Kidney capillary endothelial cell (primary cell): ENCODE measurements around the gene DOCK2.
A peak's percentile ranks its signal among the peaks of the same experiment; 100 is the strongest.
"Not testable (repeated sequence)": the region's sequence is repeated elsewhere in the genome, so short reads cannot be mapped to it uniquely, and the experiment has no call there.

Experiments
- DNase-seq: peaks from one replicate; pipeline ENCODE4 v3.0.0-alpha.2; 2018; ENCODE audit warnings: low spot score

Gene DOCK2

GRCh38 chr5:169641253-169641652 is 4.2 kb downstream of the DOCK2 start:
- no peak for DNase-seq

- DNase-seq, result no peak
Measured at GRCh38 chr5:169646856-169647255, 9.8 kb downstream of the DOCK2 start.

DNA sequence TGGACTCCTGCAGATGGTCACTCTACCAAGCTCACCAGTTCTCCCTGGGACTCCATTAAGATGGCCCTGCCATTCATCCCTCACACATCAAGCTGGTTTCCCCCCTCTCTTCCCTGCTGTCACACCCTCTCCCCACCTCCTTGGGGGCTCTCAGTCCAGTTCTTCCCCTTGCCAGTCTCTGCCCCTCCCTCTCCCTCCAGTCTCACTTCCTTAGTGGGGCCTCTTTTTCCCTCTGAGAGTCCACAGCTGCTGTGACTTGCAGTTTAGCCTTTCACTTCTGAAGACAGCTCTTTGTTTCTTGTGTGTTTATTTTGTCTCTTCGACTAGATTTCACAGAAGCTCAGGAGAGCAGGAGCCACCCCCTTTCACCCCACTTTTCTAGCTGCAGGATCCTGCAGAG is 10.5 kb downstream of the DOCK2 start:
- no peak for DNase-seq

DNA sequence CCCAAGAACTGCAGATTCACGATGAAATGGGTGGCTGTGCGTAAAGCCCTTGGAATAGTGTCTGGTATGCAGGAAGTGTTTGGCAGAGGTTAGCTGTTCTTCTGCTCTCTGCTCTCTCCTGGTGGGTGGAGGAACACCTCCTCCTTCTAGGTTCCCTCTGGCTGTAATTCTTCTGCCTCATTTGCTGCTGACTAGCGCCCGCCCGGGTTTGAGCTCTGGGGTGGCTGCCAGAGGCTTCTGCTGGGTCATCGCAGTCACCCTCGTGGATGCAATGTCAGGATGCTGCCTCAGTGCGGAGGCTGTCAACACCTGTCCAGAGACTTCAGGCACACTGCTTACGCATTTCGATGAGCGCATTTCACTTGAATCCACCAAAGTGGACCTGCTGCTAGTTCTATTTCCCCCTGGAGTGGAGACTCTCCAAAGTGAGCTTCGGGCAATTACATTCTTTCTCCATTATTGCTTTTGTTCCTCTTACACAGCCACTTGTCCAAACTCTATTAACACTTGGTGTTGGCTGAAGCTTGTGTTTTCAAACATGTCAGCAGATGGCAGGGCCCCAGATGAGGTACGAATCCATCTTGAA is 11.7 kb downstream of the DOCK2 start:
- DNase-seq, result no peak

GRCh38 chr5:169649486-169649885 is 12.4 kb downstream of the DOCK2 start:
- DNase-seq, result no peak

- peak; percentile 43 for DNase-seq
Measured at GRCh38 chr5:169650701-169651331, 13.7 kb downstream of the DOCK2 start.

- DNase-seq, result no peak
Measured at GRCh38 chr5:169651526-169651925, 14.5 kb downstream of the DOCK2 start.

DNA sequence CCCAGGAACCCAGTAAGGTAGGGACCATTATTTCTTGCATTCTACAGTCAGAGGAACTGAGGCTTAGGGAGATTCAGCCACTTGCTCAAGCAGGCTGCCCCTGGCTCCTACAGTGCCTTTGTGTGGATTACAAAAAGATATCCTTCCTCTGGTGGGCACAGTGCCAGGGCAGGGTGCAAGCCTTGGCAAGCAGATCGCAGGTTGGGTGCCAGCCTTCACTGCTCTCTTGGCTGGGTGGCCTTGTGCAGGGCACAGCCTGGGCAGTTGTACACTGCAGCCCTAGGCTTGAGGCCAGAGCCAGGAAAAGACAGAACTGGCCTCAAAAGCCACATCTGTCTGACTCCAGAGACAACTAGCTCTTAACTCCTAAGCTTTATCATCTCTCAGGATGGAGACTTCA is 15.0 kb downstream of the DOCK2 start:
- no peak for DNase-seq

- DNase-seq, result no peak
Measured at GRCh38 chr5:169653091-169653490, 16.0 kb downstream of the DOCK2 start.

- no peak for DNase-seq
Measured at GRCh38 chr5:169655353-169655752, 18.3 kb downstream of the DOCK2 start.

DNA sequence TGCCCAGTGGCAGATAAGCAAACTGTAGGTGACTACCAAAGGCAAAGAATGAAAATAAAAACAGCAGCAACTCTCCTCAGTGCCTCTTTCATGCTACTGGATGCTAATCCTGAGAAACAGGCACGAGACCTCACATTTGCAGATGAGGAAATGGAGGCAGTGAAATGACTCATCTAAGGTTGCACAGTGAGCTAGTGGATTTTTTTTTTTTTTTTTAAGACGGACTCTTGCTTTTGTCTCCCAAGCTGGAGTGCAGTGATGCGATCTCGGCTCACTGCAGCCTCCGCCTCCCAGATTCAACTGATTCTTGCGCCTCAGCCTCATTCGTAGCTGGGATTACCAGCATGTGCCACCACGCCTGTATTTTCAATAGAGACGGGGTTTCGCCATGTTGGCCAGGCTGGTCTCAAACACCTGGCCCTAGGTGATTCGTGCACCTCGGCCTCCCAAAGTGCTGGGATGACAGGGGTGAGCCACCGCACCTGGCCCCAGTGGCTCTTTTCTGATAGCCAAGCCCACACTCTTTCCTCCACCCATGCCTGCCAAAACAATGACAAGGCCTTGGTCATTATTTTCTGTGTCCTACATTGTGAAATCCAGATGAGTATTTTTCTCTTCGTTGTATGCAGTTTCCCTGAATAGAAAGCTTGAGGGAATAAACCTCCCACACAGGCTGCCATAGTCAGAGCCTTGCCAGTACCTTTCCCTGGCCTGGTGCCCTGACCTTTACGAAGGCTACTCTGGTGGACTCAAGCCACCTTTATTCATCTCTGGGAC is 19.2 kb downstream of the DOCK2 start:
- no peak for DNase-seq

DNA sequence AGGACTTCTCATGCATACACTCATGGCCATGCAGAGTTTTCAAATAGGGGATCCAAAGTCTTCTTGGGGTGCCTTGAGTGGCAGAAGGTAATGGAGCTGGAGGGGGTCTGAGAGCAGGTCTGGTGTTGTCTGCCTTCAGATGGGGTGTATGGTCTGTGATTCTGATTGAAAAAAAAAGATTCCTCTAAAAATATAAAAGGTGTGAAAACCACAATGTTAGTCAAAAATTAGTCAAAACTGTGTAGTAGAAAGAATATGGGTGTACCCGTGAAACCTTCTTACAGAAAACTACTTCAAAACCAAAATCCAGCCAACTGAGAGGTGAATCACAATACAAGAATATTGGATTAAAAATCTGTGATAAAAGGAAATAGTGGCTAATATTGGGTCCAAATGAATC is 20.1 kb downstream of the DOCK2 start:
- DNase-seq, result no peak

- DNase-seq, result not testable (repeated sequence)
Measured at GRCh38 chr5:169662451-169662850, 25.4 kb downstream of the DOCK2 start.

- DNase-seq, result no peak
Measured at GRCh38 chr5:169663537-169663936, 26.5 kb downstream of the DOCK2 start.

DNA sequence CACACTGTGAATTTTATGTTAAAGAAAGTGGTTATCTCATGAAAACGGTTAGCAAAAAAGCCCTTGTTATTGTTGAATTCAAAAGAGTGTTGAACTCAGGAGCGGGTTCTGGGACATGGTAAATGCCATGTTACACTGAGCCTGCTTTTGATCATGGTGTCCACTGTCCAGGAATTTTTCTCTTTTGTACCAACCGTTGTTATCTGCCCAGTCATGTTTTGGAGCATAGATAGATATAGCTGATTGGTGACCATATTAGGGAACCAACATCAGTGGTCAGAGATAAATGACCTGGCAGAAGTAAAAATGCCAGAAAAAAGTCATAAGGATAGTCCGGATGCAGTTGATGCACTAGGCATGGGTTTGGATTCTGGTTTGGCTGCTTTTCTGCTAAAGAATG is 29.3 kb downstream of the DOCK2 start:
- no peak for DNase-seq

- no peak for DNase-seq
Measured at GRCh38 chr5:169667896-169668674, 31.0 kb downstream of the DOCK2 start.

DNA sequence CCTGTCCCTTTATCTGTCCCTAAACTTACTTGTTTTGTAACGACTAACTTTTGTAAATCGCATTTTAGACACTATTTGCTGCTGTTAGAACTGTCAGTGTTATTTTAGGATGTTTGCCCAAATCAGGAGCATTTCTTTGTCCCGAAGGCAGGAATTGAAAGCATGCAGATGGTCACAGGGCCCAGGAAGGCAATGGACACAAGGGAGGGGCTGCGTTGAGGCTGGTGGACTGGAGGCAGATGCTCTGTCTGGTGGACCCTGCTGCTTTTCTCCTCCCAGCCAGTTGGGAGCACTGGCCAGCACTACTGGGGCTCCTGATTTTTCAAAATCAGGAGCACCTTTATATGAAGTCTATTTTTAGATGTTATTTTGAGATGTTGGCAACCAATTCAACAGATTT is 31.7 kb downstream of the DOCK2 start:
- no peak for DNase-seq

DNA sequence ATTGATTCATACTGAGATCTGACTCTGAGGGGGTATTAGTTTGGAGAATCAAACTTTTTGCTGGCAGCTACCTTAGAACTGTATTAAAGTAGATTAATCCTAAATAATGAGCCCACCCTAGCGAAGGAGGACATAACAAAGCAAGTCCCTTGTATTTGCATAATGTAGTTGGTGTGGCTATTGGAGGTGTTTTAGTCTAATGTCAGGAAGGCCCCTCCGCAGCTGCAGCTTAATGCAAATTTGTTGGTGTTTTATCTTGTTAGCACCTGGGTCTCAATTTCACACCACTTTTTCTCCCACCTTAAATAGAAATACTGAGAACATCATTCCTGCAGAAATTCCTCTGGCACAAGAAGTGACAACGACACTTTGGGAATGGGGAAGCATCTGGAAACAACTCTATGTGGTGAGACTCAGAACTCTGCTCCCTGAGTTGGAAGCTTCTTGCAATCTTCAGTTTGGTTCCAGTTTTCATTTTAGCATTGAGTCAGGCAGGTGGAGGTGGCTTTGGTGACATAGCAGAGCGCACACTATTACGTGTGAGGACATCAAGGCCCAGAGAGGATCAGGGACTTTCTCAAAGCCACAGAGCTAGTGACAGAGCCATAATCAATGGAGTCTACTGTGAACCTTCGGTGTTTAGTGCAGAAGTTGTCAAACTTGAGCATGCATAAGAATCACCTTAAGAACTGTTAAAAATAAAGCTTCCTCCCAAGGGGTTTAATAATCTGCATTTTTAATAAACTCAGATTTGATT is 33.9 kb downstream of the DOCK2 start:
- DNase-seq, result no peak

GRCh38 chr5:169682026-169682425 is 45.0 kb downstream of the DOCK2 start:
- DNase-seq, result no peak

DNA sequence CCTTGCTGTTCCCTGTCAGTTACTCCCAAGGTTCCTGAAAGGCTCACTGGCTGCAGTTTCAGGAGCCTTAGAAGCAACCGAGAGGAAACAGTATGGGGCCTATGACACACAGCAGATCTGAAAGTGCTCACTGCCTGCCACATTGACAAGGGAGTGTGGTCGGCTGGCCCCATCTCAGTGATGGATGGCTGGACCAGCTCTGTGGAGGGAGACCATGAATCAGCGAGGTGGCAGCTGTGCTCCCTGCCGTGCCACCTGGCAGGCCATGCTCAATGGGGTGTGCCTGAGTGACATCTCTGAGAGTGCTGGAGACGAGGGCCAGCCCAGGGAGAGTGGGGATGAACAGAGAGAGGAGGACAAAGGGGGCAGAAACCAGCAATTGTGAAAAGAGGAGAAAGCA is 49.1 kb downstream of the DOCK2 start:
- DNase-seq, result no peak

DNA sequence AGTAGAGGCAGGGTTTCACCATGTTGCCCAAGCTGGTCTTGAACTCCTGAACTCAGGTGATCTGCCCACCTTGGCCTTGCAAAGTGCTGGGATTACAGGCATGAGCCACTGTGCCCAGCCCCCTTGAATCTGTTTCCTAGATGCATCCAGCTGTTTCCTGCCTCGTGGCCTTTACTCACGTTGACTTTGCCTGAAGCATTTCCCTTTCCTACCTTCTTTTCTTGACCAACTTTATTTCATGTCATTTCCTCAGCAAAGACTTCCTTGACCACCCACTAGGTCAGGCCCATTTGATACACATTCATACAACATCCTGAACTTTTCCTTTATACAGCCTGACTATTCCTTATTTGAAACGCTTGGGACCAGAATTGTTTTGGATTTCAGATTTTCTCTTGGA is 51.0 kb downstream of the DOCK2 start:
- DNase-seq, result peak; percentile 86

GRCh38 chr5:169691471-169691870 is 54.4 kb downstream of the DOCK2 start:
- no peak for DNase-seq
